Muscle of back (tissue), 13 donors: Measurements from ENCODE around the gene STEAP1B. TPM values are rescaled to one million over a fixed set of nuclear protein-coding genes. Genes with fewer than 3 reads are reported as not detected.
A peak's percentile ranks its signal among the peaks of the same experiment; 100 is the strongest.
"Not testable (repeated sequence)": the region's sequence is repeated elsewhere in the genome, so short reads cannot be mapped to it uniquely, and the experiment has no call there.

ENCODE experiments used
- DNase-seq, 3 donors: peaks; one replicate each; pipeline versions ENCODE4 v3.0.0 to v3.0.0-alpha.2; 2013
- long read RNA-seq, 9 donors: transcript quantifications; one replicate each; lab custom pipeline, GENCODE V29; 2026
- polyA plus RNA-seq, 10 donors: library from polyadenylated mRNA; unstranded; fragments of 120-200 nt; gene quantifications; one replicate each; pipeline ENCODE4 v1.2.1, GENCODE V29; 2013; ENCODE audit not compliant: insufficient read length in 10 of 10

The STEAP1B gene
- 1 to 10 TPM; 1.3 to 4.4 (median 2.3) TPM for polyA plus RNA-seq
- long read RNA-seq, donor 1 = 0 reads
- long read RNA-seq, donor 2 = 0 reads
- long read RNA-seq, donor 3 = 0 reads
- long read RNA-seq, donor 4, partial matches to known transcripts = 1,065 of 1,065 reads
- long read RNA-seq, donor 4, other reads (novel, unspliced or antisense) = 0 of 1,065 reads
- long read RNA-seq, donor 5 = 0 reads
- long read RNA-seq, donor 6 = 0 reads
- long read RNA-seq, donor 7 = 0 reads
- long read RNA-seq, donor 8, partial matches to known transcripts = 1,495 of 1,495 reads
- long read RNA-seq, donor 8, other reads (novel, unspliced or antisense) = 0 of 1,495 reads
- long read RNA-seq, donor 9 = 0 reads

DNA sequence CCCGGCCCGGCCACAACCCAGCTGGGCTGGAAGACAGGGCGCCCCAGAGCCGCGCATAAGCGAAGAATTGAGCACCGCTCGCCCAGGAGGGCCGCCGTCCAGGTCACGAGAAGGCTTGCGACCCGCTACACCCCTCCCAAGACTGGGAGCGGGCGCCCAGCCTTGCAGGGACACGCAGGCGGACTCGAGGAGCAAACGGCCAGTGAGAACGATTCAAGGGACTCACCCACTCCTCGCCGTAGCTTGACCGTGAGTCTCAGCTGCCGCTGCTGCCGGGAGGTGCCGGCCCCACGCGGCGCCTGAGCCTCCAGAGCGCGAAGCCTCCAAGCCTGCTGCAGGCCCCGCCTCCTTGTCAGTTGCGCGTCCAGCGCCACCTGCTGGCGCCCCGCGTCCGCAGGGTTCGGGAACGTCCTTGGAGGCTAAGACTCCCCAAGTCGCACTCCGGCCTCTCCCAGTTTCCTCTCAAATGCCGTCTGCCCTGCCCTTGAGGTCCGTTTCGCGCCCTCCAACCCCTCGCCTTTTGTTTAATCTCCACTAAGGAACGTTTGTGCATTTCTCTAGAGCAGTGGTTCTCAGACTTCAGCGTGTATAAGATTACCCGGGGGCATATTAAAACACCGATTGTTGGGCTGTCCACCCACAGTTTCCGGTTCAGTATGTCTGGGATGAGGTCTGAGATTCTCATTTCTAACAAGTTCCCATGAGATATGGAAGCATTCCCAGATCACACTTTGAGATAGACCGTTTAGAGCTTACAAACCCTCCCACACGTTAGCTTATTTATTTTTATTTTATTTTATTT is at the start of gene STEAP1B:
TSS of gene STEAP1B (minus strand) at position 301 of the 802 bp plus-strand sequence. CDS start 5,333 bp downstream, outside the sequence.
- peak; percentile 74 to 92 (median 86) for DNase-seq

DNA sequence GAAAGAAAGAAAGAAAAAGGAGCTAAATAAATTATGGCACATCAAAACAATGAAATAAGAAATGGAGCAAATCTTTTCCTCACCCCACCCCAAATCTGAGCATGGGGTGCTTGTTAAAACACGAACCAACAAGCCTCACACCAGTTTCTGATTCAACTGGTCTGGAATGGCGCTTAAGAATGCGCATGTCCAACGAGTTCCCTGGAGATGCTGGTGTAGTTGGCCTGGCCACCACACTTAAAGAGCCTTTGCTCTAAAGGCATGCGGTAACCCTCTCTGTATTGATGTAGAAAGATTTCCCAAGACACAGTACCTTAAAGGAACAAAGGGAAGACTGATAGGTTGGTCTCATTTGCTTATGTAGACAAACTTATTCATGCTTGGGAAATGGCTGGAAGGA is 49.1 kb upstream of the STEAP1B start:
- DNase-seq = no peak

DNA sequence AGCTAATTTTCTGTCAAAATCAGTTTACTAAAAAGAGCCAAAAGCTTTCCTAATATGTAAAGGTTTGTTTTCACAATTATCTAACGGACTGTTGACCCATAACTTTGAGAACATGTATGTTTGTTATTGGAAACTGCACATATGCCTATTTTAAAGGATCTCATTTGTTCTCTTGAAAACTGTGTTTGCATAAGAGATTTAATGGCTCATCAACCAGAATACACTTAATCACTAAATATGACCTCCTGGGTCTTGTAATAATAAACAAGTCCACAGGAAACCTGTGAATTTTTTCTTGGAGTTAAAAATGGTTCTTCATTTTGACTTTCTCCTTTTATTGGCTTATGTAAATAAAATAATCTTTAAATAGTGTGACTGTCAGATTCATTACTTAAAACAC is 48.3 kb upstream of the STEAP1B start:
- DNase-seq = no peak

DNA sequence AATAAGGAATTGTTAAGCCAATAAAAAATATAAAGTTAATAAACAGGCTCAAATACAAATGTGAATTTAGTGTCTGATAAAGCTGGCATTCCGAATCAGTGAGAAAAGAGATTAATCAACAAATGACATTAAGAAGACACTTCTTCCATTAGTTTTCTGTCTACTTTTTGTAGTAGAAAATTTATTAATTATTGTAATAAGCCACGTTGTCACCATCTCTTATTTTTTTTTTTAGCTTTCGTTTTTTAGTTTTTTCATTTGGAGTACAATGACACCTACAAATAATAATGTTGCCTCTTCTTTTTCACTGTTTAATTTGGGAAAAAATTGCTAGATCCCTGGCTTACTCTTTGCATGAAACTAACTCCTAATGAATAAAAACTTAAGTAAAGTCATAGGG is 46.8 kb upstream of the STEAP1B start:
- DNase-seq = no peak

DNA sequence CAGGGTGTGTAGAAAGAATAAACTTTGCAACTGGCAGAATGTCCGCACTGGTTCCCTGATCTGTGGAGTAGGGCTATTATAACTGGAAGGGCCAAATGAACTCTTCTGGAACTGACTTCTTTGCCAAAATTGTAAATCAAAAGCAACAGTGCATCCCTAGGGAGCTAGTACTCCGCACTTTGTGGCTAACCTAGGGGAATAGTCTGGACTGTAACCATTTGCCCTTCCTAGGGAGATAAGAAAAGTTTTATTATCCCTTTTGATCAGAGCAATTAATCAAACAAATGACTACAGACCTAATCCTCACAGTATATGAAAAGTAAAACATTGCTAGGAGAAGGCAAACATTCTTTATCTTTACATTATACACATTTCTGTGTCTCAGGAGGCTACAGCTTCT is 45.5 kb upstream of the STEAP1B start:
- DNase-seq = no peak

DNA sequence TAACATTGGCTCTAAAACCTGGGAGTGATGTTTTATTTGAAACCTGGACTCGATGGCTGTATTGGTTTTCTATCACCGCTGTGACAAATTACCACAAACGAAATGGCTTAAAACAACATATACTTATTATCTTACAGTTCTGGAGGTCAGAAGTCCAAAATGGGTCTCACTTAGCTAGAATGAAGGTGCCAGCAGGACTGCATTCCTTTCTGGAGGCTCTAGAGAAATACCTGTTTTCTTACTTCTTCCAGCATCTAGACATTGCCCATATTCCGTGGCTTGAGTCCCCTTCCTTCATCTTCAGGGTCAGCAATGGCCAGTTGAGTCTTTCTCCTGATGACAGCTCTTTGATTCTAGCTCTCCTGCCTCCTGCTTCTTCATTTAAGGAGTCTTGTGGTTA is 44.3 kb upstream of the STEAP1B start:
- no peak for DNase-seq

DNA sequence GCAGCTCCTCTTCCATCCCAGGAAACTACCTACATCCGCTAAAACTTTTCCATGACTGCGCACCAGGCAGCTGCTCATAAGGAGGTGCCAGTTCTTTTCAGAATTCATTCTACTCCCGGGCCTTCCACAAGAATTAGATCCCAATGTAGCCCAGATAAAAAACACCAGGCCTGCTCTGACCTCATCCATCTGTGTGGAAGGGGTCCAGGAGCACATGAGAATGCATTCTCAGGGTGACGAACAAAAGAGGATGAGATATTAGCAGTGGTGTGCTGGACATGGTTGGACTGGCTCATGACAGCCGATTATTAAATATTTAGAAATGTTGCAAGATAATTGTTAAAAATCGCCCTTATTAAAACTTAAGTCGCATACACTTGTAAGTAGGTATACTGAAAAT is 43.2 kb upstream of the STEAP1B start:
- DNase-seq = peak in 1 of 3 donors; percentile 24

DNA sequence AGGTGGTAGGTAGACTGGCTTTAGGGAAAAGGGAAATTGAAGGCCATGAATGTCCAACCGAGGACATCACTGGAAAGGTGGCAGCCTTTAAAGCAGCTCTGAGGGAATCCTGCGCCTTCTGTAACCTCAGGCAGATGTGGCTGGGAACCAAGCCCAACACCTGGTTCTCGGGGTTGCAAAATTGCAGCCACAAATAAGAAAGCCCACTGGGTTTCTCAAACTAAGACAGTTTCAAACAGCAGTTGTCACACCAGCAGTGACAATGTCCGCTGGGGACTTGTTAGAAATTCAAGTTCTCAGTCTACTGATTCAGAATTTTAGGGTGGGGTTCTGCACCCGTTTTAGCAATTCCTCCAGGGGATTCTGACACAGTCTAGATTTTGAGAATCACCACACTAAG is 42.7 kb upstream of the STEAP1B start:
- DNase-seq = no peak

DNA sequence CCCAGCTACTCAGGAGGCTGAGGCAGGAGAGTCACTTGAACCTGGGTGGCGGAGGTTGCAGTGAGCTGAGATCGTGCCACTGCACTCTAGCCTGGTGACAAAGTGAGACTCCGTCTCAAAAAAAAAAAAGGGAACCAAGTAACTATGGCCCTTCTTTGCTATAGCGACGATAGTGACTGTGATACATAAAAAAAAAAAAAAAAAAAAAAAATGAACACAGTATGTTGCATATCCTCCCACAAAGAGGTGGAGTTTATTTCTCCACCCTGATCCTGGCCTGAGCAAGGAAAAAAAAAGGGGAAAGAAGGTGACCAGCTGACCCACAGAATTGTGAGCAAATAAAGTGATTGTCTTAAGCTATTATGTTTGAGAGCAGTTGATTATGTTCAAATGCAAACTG is 42.3 kb upstream of the STEAP1B start:
- DNase-seq = no peak

DNA sequence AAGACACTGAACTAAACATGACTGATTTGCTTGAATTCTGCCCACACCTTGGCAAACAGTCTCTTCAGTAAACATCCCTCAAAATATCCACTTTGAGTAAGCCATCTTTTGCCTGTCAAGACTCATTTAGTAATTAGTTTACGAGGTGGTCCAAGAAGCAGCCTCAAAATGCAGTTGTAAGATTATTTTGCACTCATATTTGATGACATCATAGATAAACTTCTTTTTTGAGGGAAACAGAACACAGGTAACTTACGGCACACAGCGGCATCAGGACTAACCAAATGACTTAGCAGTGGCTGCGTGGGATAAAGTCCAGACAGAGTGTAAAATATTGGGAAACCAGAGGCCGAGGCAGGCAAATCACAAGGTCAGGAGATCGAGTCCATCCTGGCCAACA is 41.8 kb upstream of the STEAP1B start:
- no peak for DNase-seq

DNA sequence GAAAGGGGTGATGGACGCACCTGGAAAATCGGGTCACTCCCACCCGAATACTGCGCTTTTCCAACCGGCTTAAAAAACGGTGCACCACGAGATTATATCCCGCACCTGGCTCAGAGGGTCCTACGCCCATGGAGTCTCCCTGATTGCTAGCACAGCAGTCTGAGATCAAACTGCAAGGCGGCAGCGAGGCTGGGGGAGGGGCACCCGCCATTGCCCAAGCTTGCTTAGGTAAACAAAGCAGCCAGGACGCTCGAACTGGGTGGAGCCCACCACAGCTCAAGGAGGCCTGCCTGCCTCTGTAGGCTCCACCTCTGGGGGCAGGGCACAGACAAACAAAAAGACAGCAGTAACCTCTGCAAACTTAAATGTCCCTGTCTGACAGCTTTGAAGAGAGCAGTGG is 28.5 kb upstream of the STEAP1B start:
- DNase-seq = not testable (repeated sequence)

DNA sequence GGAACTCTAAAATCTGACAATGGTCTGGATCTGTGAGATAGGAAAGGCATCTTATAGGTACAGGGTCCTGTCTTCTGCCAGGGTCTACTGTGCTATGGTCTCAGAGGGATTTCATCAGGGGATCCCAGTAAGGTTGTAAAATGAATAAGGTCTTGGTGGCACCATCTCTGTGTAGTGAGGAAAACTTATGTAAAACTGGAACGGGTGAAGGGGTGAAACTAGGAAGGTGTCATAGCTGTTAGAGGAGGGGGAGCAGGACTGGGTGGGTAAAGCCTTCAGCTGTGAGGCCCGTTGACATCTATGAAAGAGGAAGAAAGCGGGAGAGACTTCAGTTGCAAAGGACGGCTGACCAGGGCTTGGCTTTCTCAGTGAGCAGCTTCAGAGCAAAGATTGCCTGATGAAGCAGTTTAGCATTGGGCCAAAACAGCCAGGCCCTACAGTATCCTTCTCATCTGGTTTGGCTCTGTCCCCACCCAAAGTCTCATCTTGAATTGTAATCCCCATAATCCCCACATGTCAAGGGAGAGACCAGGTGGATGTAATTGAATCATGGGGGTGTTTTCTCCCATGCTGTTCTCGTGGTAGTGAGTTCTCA is 24.5 kb upstream of the STEAP1B start:
- not testable (repeated sequence) for DNase-seq

DNA sequence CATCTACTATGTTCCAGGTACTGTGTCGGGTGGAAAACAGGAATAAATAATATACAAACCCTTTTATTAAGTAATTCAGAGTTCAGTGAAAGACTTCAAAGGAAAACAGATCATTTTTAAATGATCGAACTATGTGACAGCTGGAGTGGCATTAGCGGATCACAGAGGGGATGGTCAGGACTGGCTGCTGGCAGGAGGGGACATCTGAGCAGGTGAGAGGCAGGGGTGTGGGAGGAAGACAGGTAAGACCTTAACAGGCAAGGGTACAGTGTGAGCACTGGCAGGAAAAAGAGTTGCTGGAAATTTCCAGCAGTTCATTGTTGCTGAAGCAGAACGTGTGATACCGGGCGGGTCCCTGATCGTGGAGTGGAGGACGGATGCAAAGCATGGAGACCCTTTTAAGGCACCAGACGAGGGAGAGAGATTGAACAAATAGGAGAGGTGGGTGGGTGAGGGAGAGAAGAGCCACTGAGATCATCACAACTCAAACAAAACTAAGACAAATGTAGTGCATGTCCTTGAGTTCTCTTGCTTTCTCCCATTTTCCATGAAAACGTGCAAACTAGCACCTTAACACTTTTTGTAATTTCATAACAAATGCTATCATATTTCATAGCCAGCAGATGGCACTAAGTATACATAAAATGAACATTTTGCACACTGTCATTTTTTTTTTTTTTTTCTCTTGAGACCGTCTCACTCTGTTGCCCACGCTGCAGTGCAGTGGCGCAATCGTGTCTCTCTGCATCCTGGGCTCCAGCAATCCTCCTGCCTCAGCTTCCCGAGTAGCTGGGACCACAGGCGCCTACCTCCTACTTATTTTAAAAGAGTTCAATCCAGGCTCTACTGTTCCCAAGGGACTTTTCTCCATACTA is 23.7 kb upstream of the STEAP1B start:
- DNase-seq = peak in 1 of 3 donors; percentile 22

DNA sequence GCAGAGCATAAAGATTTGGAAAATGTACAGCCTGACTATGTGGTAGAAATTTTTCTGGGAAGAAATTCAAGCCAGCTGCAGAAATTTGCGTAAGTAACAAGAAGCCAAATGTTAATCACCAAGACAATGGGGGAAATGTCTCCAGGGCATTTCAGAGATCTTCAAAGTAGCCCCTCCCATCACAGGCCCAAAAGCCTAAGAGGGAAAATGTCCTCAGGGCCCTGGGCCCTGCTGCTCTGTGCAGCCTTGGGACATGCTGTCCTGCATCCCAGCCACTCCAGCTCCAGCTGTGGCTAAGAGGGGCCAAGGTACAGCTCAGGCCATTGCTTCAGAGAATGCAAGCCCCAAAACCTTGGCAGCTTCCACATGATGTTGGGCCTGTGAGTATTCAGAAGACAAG is 19.6 kb upstream of the STEAP1B start:
- peak in 1 of 3 donors; percentile 2 for DNase-seq

DNA sequence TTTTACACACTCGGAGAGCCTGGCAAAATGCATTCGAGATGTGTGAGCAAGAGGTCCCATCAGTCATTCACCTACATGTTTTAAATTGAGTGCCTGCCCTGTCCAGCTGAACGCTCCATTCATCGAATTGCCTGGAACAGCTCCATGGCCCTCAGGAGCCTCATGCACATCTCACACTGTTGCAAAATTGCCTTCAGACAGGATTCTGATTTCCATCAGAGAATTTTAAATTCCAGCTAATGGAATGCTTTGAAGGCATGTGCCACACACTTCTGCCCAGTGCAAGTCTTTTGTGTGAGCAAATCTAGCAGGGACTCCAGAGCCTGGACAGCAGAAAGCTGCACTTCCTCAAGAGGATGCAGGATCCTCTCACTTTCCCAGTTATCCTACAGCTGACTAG is 17.0 kb upstream of the STEAP1B start:
- not testable (repeated sequence) for DNase-seq

DNA sequence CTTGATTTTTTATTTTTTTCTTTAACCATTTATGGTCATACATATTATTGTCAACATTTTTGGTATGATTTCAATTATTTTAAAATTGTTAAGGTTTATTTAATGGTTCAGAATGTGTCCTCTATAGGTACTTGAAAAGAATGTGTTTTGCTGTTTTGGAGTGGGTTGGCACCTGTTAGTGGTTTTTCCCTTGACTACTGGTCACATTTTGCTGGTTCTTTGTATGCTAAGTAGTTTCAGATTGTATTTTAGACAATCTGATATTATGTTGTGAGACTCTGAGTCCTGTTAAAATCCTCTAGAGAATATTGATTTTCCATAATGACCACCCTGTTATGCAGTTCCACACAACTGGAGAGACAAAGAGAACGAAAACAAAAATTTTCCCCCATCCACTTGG is 15.0 kb upstream of the STEAP1B start:
- not testable (repeated sequence) for DNase-seq

DNA sequence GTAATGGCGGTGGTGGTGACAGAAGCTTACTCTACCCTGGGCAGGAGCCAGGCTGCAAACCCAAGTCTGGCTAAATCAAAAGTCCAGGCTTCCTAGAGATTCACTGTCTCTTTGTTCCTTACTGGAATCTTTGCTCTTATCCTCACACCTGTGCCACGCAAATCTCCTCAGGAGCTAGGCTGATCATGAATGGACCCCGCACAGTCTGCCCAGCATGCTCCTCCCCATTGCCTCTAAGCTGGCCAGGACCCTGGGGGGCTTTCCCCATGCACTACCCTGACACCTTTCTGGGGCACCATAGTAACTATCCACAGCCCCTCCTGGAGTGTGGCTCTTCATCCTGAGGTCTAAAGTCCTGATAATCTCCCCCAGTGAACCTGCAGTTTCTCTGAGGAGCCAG is 7.3 kb upstream of the STEAP1B start:
- DNase-seq = not testable (repeated sequence)

DNA sequence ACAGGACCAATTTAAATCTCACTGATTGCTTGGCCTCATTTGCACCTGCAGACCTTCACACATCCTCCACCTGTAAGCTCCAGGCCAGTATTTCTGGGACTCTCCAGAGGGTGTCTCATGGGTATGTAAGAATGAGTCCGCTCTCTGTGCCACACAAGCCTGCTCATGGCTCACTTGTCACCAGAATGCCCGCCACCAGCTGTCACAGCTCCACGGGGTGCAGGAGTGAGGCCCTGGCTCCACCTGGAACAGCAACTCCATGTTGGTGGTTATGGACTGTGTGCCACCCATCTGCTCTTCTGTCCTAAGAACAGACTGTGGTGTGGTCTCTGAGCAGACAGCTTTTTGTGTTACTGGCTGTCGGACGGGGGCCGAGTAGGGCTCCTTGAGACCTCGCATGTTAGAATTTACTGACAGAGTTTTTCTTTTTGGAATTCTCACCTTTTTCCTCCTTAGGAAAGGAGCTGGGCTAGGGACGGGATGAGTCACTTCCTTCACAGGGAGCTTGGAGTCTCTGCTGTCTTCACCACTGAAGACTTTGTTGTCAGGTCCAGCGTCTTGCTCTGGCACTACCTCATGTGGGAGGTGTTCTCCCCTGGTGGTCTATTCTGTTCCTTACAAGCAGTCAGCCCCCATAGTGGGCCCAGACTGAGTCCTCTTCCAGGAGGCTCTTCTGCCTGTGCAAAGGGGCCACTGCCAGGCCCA is 6.5 kb upstream of the STEAP1B start:
- not testable (repeated sequence) for DNase-seq

DNA sequence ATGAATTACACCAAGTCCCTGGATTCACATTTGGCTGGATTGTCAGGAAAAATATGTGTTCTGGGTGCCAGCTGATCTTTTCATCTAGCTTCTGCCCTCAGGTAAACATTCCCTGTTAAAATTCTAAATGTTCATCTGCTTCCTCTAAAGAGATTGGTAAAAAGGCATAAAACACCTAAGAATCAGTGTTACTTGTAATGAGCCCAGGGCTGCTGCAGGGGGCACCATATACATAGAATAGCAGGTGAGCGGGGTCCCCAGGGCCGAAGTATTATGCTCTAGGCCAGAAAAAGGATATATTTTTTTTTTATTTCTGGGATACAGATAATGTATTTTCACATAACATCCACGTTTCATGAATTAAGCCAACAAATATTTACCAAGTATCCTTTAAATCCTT is 4.5 kb upstream of the STEAP1B start:
- DNase-seq = not testable (repeated sequence)

DNA sequence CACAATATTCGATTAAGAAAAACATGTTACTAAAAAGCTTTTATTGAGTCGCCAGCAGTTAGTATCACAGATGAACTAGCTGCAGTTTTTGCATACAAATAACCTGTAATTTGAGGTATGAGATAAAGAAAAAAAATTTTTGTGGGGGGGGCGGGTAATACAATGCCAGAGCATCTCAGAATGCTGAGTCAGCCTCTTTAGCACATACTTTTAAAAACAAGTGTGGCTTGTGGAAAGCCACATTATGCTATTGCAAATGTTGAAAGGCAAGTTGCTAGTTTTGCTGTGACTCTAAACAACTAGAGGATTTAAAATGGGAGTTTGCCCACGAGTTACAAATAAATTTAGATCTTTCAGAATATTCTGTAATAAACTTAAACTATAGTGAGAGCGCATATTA is 2.1 kb upstream of the STEAP1B start:
- DNase-seq = not testable (repeated sequence)

DNA sequence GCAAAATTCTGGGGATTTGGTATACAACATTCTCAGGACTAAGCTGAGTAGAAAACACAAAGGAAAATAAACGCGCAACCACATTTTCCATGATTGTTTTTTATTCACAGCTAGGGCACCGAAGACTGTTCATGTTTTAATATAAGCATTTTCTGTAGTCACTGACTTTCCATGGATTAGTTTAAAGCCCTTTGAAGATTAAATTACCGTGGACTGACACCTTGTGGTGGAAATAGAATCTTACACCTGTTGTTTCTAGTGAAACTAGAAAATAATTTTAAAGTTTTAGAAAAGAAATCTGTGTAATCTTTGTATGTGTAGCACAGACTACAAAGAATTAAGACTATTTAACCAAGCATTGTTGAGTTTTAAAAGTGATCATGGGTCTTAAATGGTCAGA is 1.3 kb upstream of the STEAP1B start:
- DNase-seq = peak in 1 of 3 donors; percentile 15
